Testis (tissue), 3 donors: ENCODE results near the gene RPUSD3. TPM values are rescaled to one million over a fixed set of nuclear protein-coding genes. Genes with fewer than 3 reads are reported as not detected.

Experiments
- DNase-seq: peaks from one replicate; pipeline ENCODE4 v3.0.0-alpha.2; 2019
- H3K27ac ChIP-seq, 2 donors: fragments of 200-600 bp; sonication (generic); one replicate each; pipeline ENCODE4 v1.5.1; 2019
- H3K27me3 ChIP-seq: fragments of 200-600 bp; sonication (generic); one replicate; pipeline ENCODE4 v1.5.1; 2019
- H3K36me3 ChIP-seq: fragments of 200-600 bp; sonication (generic); one replicate; pipeline ENCODE4 v1.5.1; 2017; ENCODE audit warnings: low read depth; ENCODE audit errors: missing control alignments
- H3K4me1 ChIP-seq: fragments of 200-600 bp; sonication (generic); one replicate; pipeline ENCODE4 v1.5.1; 2019
- H3K4me3 ChIP-seq, 2 donors: fragments of 200-600 bp; sonication (generic); one replicate each; pipeline ENCODE4 v1.5.1; 2017 to 2019
- H3K9me3 ChIP-seq: fragments of 200-600 bp; sonication (generic); one replicate; pipeline ENCODE4 v1.5.1; 2017
- CTCF ChIP-seq, 3 experiments: fragments of 450-650 bp in 2 of 3; fragments of 200-600 bp in 1 of 3; sonication (generic) in 1 of 3; IDR thresholded peaks; one replicate each; pipeline ENCODE4 v1.5.1; 2016 to 2019; ENCODE audit warnings: antibody characterized with exemption in 3 of 3, mild to moderate bottlenecking in 2 of 3, moderate library complexity in 1 of 3
- POLR2A ChIP-seq: fragments of 450-650 bp; IDR thresholded peaks from one replicate; pipeline ENCODE4 v1.6.1; 2017; ENCODE audit warnings: antibody characterized with exemption, mild to moderate bottlenecking, moderate library complexity
- WGBS, 2 donors: methylation state at CpG; one replicate each; pipeline ENCODE4 v1.1.5; 2018; 5-methylcytosine and 5-hydroxymethylcytosine counted together
- intact Hi-C: fragments of 100-400 bp; cut with DNase I; formaldehyde crosslinking; loops from one replicate; pipeline ENCODE4 v1.15.1; 2023; ENCODE audit warnings: low total_unique reads
- polyA plus RNA-seq: library from polyadenylated mRNA; stranded (reverse); fragments of 350-450 nt; fragmentation: Illumina TruSeq; extraction: RNeasy Lipid Tissue Mini Kit (QIAGEN cat#74804); gene quantifications from one replicate; pipeline ENCODE4 v1.2.3, GENCODE V29; 2014; ENCODE audit warnings: low read depth, low replicate concordance; ENCODE audit not compliant: insufficient read depth
- total RNA-seq, 2 donors: library from RNA; depleted of rRNA; stranded (reverse); fragments of >200 nt; gene quantifications; one replicate each; pipeline ENCODE4 v1.2.3, GENCODE V29; 2016

The RPUSD3 gene
- total and polyA plus RNA-seq, 3 donors from 2014 or later = 53.3 to 124 (median 63.4) TPM

- Histone ChIP-seq H3K36me3 (no peaks in the 10 kb centered on the region), H3K9me3 (no peaks in the 10 kb centered on the region), H3K4me3 (no peak overlapping the region), H3K27ac (peak overlapping the region in 1 of 2 donors; percentile 91), H3K4me1 (peaks cover 16% of the 10 kb centered on the region), H3K27me3 (no peaks in the 10 kb centered on the region)
- no peak for DNase-seq
- intact Hi-C loops = no loop called here
- TF ChIP-seq POLR2A (no peak), CTCF (IDR thresholded peaks at IDR 0.05) (no peak)
- WGBS, 2 donors = 65 to 71% methylated on average over 3 of the region's 3 CpGs
These were observed 44.7 kb upstream of the RPUSD3 start for GRCh38 chr3:9888540-9888939.

- 89 to 92% methylated on average over 5 of the region's 5 CpGs for WGBS, 2 donors
- no peaks in the 10 kb centered on the region for H3K9me3 ChIP-seq
- no peak overlapping the region for H3K4me3 ChIP-seq
- no peaks in the 10 kb centered on the region for H3K27me3 ChIP-seq
- no peak overlapping the region for H3K27ac ChIP-seq
- H3K36me3 ChIP-seq = no peaks in the 10 kb centered on the region
- no peak for DNase-seq
- H3K4me1 ChIP-seq = peaks cover 16% of the 10 kb centered on the region
- intact Hi-C loops = no loop called here
- no peak for TF ChIP-seq CTCF (IDR thresholded peaks at IDR 0.05)
- TF ChIP-seq POLR2A = no peak
These were observed 43.7 kb upstream of the RPUSD3 start for GRCh38 chr3:9887480-9887879.

GRCh38 chr3:9886328-9886727 is 42.5 kb upstream of the RPUSD3 start:
- Histone ChIP-seq H3K4me1 (peaks cover 13% of the 10 kb centered on the region), H3K4me3 (no peak overlapping the region), H3K9me3 (no peaks in the 10 kb centered on the region), H3K36me3 (no peaks in the 10 kb centered on the region), H3K27ac (no peak overlapping the region), H3K27me3 (no peaks in the 10 kb centered on the region)
- no peak for DNase-seq
- TF ChIP-seq POLR2A (no peak), CTCF (IDR thresholded peaks at IDR 0.05) (no peak)
- intact Hi-C loops = no loop called here

GRCh38 chr3:9884555-9885165 is 40.9 kb upstream of the RPUSD3 start:
- no peak for DNase-seq
- Histone ChIP-seq H3K4me1 (peaks cover 9% of the 10 kb centered on the region), H3K27ac (no peak overlapping the region), H3K27me3 (no peaks in the 10 kb centered on the region), H3K9me3 (no peaks in the 10 kb centered on the region), H3K36me3 (no peaks in the 10 kb centered on the region), H3K4me3 (no peak overlapping the region)
- TF ChIP-seq POLR2A (no peak), CTCF (IDR thresholded peaks at IDR 0.05) (no peak)
- intact Hi-C loops = no loop called here
- WGBS, 2 donors = 75 to 83% methylated on average over 11 of the region's 11 CpGs
